ENCODE data around the gene CCM2.

- no peak for TF ChIP-seq POLR2A (IDR thresholded peaks at IDR 0.05)
- TF ChIP-seq CTCF (IDR thresholded peaks at IDR 0.05 in 8 of 11, conservative IDR thresholded peaks at IDR 0.05 in 3 of 11): peak in 1 of 11 experiments; percentile 22
These were observed 33.1 kb upstream of the CCM2 start for GRCh38 chr7:44966731-44967538.
